ENCODE data around the gene FAR1.

Gene FAR1

DNA sequence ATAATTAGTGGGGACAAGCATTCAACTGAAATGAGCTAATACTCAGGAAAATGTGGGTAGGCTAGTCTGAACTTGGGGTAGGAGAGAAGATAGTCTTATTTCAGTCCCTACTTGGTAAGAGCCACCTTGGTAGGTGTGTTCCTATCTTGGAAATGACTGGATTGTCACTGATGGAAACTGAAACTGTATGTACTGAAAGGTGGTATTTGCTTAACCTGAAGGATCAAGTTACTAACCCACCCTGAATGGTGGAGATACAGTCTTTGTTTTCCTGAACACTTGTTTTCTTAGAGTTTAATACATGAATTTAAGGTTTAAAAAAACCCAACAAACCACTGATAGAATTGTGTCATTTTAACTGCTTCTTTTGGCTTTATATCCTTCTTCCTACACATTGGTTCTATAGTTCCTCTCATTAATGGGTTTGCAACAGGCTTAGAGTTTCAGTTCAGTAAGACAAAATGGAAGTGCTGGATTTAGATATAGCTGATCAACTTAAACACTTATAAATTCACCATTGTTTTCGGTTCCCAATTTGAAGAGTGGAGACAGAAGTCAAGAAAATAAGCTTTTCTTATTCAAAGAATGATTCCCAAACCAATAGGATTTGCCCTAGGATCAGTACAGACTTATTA is 4.2 kb downstream of the FAR1 start:
- no peak for DNase-seq

DNA sequence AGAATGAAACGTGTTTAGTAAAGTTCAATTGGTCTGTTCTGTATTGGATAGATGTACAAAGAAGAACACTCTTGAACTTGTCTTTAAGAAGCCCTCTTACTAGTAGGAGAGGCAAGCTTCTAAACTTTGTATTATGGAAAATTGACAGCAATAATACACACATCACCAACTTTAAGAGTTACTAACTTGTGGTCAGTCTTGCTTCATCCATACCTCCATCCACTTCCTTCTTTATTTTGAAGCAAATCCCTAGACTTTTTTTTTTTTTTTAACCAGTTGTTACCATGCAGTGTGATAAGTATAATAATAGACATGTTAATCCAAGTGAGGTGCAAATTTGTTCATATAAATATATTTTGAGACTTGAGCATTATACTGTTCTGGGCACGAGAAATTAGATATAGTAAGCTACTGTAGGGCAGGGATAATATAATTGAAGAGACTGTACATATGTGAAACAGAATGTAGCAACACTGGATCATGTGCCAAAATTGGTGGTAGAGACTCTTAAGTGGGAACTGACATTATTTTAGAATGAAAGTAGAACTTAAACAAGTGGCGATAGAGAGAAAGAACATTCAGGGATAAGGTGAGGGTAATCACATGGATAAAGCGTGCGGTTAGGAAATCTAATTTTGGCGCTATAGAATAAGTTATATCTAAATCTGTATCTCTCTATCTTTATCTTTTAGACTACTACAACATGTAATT is 6.5 kb downstream of the FAR1 start:
- DNase-seq = no peak

DNA sequence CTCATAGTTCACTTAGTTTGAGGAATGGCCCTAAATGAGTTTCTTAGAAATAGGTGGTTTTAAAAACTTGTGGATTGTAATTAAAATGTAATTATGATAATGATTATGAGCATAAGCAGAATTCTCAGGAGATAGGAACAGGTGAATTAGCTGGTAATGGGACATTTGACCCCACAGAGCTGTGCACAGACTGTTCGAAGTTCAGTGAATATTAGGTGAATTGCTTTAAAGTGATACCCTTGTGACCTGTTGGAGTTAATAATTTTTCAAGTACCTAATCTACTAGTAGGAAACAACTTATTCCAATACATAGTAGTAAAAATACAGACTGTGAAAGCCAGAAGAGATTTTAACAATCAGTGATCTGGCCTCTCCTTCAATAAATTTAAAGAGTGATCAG is 8.1 kb downstream of the FAR1 start:
- no peak for DNase-seq

DNA sequence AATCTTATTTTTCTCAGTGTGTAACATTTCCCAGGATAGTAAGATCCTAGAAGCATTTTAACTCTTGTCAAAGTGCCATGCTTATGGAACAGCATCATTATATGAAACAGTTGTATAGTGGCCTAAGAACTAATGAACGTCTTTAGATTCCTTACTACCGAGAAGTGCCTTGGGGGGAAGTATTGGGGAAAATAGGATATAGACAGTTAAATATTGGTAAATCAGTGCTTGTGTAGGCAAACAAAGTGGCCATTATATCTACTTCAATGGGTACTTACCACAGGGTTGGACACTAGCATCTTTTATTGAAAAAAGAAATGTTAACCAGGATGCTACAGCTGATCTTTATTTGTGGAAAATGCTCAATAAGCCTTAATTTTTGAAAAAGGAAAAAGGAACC is 11.3 kb downstream of the FAR1 start:
- DNase-seq = no peak

DNA sequence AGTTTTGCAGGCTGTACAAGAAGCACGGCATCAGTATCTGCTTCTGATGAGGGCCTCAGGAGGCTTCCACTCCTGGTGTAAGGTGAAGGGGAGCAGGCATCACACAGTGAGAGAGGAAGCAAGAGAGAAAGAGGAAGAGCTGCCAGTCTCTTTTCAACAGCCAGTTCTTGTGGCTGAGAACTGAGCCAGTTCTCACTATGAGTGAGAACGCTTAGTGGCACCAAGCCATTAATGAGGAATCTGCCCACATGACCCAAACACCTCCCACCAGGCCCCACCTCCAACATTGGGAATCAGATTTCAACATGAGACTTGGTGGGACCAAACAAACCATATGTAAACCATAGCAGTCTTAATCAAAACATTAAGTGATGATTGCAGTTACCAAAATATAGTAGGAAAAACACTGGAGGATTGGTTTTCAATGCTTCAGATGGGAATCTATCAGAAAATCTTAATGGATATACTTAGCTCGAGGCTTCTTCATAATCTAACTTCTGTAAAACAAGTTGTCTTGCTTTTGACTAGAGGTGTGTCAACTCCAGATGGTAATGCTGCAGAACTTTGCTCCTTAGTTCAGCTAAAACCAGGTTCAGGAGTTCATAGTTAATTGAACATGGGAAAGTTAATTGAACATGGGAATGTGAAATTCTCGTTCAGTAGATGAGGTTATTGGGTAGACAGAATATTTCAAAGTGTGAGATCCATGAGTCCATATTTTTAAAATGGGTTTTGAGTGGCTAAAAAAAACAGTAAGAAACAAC is 12.2 kb downstream of the FAR1 start:
- no peak for DNase-seq

DNA sequence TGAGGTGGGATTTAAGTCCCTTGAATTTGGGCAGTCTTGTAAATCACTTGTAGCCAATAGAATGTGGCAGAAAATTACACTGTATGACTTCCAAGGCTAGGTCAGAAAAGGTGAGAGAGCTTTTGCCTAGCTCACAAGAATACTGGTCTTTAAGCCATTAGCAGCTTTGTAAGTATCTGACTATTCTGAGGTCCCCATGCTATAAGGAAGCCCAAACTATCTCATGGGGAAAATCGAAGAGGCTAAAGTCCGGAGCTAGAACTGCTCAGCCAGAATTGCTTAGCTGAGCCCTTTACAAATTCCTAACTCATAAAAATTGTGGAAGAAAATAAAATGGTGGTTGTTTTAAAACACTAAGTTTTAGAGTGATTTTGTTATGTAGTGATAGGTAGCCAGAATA is 13.0 kb downstream of the FAR1 start:
- DNase-seq = no peak

DNA sequence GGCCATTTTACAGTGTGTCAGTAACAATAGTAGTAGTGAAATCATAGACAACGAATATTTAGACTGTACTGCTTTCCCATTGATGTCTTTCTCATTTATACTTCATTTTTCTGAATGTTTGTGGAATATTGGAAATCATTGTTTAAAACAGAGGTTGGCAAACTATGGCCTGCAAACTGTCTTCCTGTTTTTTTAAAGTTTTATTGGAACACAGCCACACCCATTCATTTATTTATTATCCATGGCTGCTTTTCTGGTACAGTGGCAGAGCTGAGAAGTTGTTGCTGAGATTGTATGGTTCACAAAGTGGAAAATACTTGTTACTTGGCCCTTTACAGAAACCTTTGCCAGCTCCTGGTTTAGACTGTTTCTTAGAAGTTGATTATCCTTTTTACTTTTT is 13.7 kb downstream of the FAR1 start:
- DNase-seq = no peak

DNA sequence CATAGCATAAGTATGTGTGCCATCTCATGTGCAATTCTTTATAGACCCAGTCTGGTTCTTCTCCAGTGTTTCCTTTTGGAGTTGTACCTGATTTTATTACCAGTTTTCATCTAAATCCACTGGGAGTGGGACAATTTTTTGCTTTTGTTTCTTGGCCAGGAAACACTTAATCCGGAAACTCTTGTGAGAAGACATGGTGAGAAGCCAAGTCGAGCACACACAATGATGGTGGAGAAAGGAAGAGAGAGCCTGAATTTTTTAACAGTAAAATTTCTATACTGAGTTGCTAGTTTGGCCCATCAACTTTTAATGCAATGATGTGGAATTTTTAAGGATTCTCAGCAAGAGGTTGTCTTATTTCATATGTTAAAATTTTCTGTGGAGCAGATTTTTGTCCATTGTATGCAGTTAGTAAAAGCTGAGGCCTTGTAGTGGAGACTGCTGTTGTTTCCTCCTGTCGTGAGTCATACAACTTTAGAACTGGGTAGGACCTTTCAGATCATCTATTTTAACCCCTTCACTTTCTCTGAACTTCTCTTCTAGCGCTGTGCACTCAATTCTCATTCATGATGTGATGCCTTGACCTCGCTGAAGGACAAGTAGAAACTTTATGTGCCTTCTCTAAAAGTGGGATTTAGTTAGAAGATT is 17.1 kb downstream of the FAR1 start:
- DNase-seq = no peak

DNA sequence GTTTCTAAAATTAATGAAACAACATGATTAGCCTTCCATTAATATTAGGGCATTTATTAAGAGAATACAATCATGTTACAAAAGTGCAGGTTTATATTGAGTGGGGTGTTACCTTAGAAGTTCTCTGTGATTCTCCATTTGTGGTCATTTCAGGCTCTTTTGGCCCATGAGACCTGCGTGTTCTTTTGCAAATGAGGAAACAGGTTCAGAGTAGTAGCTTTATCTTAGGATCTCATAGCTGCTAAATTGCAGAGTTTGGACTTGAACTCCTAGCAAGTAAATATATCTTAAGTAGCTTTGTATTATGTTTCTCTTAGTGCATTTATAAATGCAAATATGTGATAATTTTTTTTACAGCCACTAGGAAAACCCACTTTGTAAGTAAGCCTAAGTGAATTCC is 18.3 kb downstream of the FAR1 start:
- DNase-seq = no peak

DNA sequence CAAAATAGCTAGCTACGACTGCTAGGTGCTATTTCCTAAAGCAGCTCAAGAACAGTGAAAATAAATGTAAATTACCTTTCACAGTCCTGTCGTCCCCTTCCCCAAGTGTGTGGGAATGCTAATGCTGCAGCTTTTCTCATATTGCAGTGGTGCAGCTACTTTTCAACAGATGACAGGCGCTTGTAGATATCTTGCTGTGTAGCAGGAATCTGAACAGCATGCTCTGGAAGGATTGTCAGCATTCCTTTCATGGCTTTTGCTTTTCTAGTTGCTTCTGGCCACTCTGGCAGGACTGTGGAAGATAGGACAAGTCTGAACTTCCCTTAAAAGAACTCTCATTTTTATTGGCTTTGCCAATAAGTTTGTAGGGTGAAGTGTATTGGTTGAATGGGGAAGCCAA is 18.8 kb downstream of the FAR1 start:
- no peak for DNase-seq

DNA sequence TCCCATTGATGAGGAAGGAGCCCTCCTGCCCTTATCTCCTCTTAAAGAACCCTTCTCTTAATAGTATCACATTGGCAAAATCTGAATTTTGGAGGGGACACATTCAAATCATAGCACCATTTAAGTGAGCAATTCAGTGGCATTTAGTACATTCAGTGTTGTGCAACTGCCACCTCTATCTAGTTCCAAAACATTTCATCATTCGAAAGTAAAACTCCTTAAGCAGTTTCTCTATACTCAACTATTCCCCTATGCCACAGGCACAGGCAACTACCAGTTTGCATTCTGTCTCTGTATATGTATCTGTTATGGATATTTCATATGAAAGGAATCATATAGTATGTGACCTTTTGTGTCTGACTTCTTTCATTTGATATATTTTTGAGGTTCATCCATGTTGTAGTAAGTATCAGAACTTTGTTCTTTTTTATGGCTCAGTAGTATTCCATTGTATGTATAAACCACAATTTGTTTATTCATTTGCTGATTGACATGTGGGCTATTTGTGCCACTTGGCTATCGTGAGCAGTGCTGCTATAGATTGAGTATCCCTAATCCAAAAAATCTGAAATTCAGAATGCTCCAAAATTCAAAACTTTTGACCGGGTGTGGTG is 22.9 kb downstream of the FAR1 start:
- DNase-seq = no peak

DNA sequence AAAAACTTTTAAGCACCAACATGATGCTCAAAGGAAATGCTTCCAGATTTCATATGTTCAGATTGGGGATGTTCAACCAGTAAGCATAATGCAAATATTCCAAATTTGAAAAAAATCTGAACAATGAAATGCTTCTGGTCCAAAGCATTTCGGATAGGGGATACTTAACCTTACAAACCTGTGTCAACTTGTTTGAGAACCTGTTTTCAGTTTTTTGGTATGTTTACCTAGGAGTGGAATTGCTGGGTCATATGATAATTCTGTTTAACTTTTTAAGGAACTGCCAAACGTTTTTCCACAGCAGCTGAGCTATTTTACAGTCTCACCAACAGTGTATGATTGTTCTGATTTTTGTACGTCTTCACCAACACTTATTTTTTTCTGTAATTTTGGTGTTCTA is 23.7 kb downstream of the FAR1 start:
- no peak for DNase-seq

DNA sequence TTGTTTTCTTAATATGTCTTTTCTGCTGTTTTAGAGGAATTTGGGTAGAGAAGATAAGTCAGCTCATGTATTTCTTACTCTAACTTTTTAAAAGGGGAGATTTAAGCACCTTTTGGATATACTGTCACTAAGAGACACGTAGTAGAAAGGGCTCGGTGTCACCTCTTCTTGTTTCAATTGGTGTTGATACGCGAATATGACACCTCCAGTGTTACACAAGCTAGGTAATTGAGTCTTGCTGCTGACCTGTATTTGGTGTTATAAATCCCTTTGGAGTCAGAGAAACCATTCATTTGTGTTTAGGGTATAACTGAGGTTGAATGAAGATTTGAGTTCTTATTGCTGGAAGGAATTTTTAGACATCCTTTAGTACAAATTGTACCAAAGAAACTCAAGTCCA is 25.6 kb downstream of the FAR1 start:
- no peak for DNase-seq

DNA sequence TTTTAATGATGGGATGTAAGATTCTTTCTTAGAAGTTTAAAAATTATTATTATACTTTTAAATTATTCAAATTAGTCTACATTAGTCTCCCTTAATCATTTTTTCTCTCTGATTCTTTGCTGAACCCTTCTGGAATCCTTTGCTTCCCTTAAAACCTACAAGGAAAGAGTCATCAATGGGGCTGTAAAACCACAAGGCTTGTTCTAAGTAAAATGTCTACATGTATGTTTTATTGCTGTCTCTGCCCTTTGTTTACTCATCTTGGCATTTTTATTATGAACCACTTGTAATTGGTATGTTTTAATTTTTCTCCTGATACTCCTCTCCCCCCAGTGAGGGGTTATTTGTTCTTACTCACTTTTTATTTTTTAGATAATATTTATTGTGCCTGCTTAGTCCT is 27.4 kb downstream of the FAR1 start:
- no peak for DNase-seq

DNA sequence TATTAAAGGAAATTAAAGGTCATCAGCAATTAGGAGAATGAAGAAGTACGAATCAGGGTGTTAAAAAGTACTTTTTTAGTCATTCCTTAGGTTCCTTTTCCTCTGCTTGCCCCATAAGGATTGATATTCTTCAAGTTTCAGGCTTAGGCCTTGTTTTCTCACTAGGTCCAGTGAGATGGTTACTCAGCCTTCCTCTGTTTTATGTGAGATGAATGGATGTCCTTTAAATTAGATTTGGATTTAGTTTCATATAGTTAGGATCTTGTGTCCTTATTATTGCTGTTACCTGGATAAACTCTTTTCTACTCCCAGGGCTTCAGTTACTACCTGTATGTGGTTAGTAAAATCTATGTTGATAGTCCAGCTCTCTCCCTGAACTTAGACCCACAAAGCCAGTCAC is 29.2 kb downstream of the FAR1 start:
- DNase-seq = no peak

DNA sequence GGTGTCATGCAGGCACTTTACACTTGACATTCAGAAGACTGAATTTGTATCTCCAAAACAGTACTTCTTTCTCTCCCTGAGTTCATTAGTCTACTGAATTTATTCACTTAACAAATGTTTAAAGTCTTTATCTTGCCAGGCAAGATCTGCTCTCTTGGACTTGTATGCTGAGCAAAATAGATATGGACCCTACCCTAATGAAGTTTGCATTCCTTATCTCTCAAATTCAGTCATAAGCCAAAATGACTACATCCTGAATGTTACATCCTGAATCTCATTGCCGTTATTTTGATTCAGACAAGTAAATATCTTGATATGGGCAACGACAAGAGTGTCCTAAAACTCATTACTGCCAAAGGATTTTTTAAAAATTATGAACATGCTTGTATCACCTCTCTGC is 29.7 kb downstream of the FAR1 start:
- DNase-seq = no peak

DNA sequence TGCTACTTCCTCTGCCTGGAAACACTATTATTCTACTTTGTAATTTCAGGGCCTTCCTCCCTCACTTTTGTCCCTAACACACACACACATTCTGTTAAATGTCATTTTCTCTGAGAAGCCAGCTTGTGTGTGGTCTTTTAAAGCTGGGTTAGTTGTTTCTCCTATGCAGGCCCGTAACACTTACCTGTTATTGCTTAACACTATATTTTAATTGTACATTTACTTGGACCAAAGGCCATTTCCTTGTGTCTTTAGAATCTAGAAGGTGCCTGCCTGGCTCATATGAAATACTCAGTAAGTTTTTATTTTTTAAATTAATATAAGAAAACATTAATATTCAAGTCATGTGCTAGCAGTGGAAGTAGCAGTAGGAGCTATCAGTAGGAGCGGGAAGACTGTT is 30.6 kb downstream of the FAR1 start:
- DNase-seq = no peak

DNA sequence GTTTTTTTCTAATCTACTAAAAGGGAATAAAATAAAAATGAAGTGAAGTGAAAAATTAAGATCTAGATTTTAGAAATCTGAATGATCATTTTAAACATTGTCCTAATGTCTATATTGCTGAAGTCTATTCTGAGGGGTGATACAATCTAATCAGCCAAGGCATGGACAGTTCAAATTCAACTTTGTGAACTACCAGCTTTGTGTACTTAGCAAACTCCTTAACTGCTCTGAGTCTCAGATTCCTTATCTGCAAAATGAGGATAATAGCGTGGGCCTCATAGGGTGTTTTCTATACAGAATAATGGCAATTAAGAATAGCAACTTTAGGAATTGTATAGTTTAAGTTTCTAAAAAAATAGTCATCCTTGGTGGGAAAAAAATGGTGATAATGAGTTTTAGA is 31.4 kb downstream of the FAR1 start:
- DNase-seq = no peak

DNA sequence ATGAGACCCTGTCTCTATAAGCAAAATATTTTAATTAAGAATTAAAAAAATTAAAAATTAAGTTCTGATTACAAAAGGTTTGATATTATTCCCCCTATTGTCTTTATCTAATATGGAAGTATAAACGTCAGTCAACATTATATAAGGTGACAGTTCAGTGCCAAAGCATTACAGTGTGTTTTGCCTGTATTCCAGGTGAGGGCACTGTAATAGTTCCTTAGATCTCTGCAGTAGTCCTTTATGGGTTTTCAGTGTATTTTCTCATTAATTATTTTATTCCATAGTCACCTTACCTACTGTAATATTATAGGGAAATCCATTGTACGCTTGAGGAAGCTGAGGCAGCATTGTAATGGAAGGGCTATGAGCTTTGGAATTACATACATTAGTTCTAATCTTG is 33.0 kb downstream of the FAR1 start:
- DNase-seq = no peak

DNA sequence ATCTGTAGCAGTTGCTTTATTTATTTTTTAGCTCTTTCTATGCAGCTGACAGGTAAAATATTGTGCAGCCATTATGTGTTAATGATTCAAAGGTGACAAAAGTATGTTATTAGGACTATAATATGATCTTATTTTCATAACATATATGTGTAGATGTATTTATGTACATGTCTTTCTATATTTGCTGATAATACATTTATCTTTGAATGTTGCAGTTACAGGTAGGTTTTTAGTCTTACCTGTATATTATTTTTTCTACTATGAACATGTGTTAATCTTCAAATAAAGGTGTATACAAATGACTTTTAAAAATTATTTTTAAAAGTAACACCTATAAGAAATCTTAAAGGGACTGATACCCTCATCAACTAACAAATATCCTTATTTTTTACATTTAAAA is 33.6 kb downstream of the FAR1 start:
- no peak for DNase-seq

DNA sequence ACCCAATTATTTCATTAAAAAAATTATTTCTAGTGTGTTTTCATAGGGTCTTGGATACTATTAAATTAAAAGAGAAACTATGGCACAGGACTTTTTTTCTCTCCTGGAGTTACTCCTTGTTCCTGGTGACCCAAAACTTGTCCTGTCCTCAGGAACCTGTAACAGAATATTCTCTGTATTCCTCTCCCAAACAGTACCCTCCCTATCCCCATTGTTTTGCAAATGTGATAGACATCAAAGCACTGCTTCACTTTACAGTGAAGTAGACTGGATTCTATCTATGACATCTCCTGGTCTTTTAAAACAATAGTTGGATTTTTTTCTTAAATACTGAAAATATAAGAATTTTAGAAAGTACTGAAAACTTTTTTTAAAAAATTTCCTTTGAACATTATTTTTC is 37.2 kb downstream of the FAR1 start:
- DNase-seq = no peak

DNA sequence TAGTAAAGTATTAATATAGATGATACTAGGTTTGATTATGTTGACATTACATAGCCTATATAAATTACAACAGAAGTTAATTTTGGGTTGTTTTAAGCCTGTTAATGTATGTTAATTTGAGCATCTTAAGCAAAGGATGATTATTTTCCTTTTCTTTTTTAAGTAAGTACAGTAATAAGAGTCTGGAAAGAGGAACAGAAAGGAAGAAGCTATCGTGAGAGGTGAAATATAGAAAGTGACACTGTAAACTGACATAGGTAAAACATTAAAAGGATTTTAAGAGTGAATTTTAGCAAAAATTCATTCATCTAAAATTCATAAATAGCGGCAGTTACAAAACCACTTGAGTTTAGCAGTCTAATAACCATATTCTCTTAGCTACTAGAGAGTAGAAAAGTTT is 45.5 kb downstream of the FAR1 start:
- no peak for DNase-seq

DNA sequence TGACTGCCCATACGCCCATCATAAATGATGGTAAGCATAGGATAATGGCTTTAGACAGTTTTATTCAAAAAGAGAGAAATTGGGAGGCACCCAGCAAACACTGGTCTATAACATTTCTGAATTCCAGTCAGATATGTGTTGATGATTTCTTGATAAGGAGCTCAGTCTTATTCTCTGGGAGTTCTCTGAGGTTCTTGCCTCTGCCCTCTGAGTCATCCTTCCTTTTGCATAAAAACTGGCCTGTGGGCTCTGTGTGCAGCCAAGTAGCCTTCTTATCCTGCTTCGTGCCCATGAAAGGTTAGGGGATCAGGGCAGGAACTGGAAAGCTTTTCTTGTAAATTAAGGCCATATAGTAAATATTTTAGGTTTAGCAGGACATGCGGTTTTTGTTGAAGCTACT is 48.9 kb downstream of the FAR1 start:
- DNase-seq = no peak
